Spleen (tissue), 7 donors: Measurements from ENCODE around the gene PDE6A.

Source experiments
- CTCF ChIP-seq, 11 experiments: fragments of 200-600 bp in 7 of 11; fragments of 450-650 bp in 4 of 11; sonication (generic) in 4 of 11; IDR thresholded peaks in 8 of 11; conservative IDR thresholded peaks in 3 of 11; 1 replicate in 7 of 11; 2 replicates in 4 of 11; pipeline versions ENCODE4 v1.4.0 to v1.8.0; 2016 to 2021; ENCODE audit warnings: antibody characterized with exemption in 11 of 11, inconsistent platforms in 4 of 11, mild to moderate bottlenecking in 1 of 11
- POLR2A ChIP-seq, 3 donors: fragments of 450-650 bp; IDR thresholded peaks; one replicate each; pipeline ENCODE4 v1.5.1; 2017; ENCODE audit warnings: antibody characterized with exemption in 3 of 3, mild to moderate bottlenecking in 1 of 3
- POLR2AphosphoS5 ChIP-seq, 3 donors: sonication (generic); formaldehyde crosslinking; IDR thresholded peaks; one replicate each; pipeline ENCODE4 v1.5.1; 2017; ENCODE audit warnings: antibody characterized with exemption in 3 of 3
- donor health status: DM: no; HTN: no; CAD: no; lungs with moderate emphysema.
- donor health status: DM: no; HTN: no; CAD: no.
- donor health status: DM: no; HTN: no; CAD: no.

GRCh38 chr5:149871471-149871870 is 73.1 kb downstream of the PDE6A start:
- TF ChIP-seq CTCF (IDR thresholded peaks at IDR 0.05 in 8 of 11, conservative IDR thresholded peaks at IDR 0.05 in 3 of 11) (no peak), POLR2A (IDR thresholded peaks at IDR 0.05) (no peak), POLR2AphosphoS5 (IDR thresholded peaks at IDR 0.05) (no peak)
